CD14-positive monocyte (primary cell): Measurements from ENCODE around the gene PSTPIP1. TPM values are rescaled to one million over a fixed set of nuclear protein-coding genes. Genes with fewer than 3 reads are reported as not detected.

Experiments
- DNase-seq, 3 donors: peaks; one replicate each; pipeline ENCODE4 v3.0.0-alpha.2; 2011 to 2022
- H2AFZ ChIP-seq: 2 replicates; pipeline ENCODE4 v1.6.0; 2012; ENCODE audit warnings: mild to moderate bottlenecking, low read depth, low read length, inconsistent platforms; ENCODE audit not compliant: insufficient read depth, poor library complexity, severe bottlenecking
- H3K27ac ChIP-seq, 2 donors: 1 replicate in 1 of 2; 2 replicates in 1 of 2; pipeline ENCODE4 v1.5.1; 2012 to 2013; ENCODE audit warnings: low read length in 2 of 2, control low read depth in 1 of 2, inconsistent platforms in 1 of 2, low read depth in 1 of 2, mild to moderate bottlenecking in 1 of 2
- H3K27me3 ChIP-seq, 2 donors: one replicate each; pipeline versions ENCODE4 v1.6.0 to v1.6.1; 2011 to 2013; ENCODE audit warnings: low read length in 2 of 2; ENCODE audit not compliant: control insufficient read depth in 2 of 2, insufficient read depth in 2 of 2
- H3K36me3 ChIP-seq, 2 donors: replicated peaks in 1 of 2; 1 replicate in 1 of 2; 2 replicates in 1 of 2; pipeline versions ENCODE4 v1.5.1 to v1.6.1; 2012 to 2013; ENCODE audit warnings: low read length in 2 of 2, control low read depth in 1 of 2, inconsistent platforms in 1 of 2, mild to moderate bottlenecking in 1 of 2; ENCODE audit not compliant: insufficient read depth in 2 of 2, control insufficient read depth in 1 of 2
- H3K4me1 ChIP-seq, 2 donors: 1 replicate in 1 of 2; 2 replicates in 1 of 2; pipeline versions ENCODE4 v1.5.1 to v1.6.1; 2012 to 2013; ENCODE audit warnings: low read length in 2 of 2, control low read depth in 1 of 2, inconsistent platforms in 1 of 2, mild to moderate bottlenecking in 1 of 2, moderate library complexity in 1 of 2; ENCODE audit not compliant: insufficient read depth in 2 of 2, control insufficient read depth in 1 of 2
- H3K4me2 ChIP-seq: replicated peaks from 2 replicates; pipeline ENCODE3; 2012; ENCODE audit warnings: low read length, moderate library complexity, mild to moderate bottlenecking; ENCODE audit not compliant: poor library complexity, severe bottlenecking; ENCODE audit errors: extremely low read depth
- H3K4me3 ChIP-seq, 3 experiments: fragments of 200-600 bp in 1 of 3; sonication (generic) in 1 of 3; replicated peaks in 1 of 3; 1 replicate in 2 of 3; 2 replicates in 1 of 3; pipeline ENCODE4 v1.5.1; 2011 to 2013; ENCODE audit warnings: low read length in 3 of 3, mild to moderate bottlenecking in 3 of 3, control low read depth in 2 of 3, low read depth in 2 of 3, inconsistent platforms in 1 of 3, moderate library complexity in 1 of 3
- H3K79me2 ChIP-seq: 2 replicates; pipeline ENCODE4 v1.6.0; 2012; ENCODE audit warnings: mild to moderate bottlenecking, control low read depth, inconsistent platforms, low read length, moderate library complexity; ENCODE audit not compliant: insufficient read depth
- H3K9ac ChIP-seq: 2 replicates; pipeline ENCODE4 v1.6.0; 2017; ENCODE audit warnings: low read length, mild to moderate bottlenecking; ENCODE audit not compliant: insufficient read depth, poor library complexity, severe bottlenecking
- H3K9me3 ChIP-seq, 2 donors: replicated peaks in 1 of 2; 1 replicate in 1 of 2; 2 replicates in 1 of 2; pipeline versions ENCODE4 v1.5.1 to v1.6.1; 2012 to 2013; ENCODE audit warnings: low read length in 2 of 2, control low read depth in 1 of 2; ENCODE audit not compliant: control insufficient read depth in 1 of 2, insufficient read depth in 1 of 2
- H4K20me1 ChIP-seq: 2 replicates; pipeline ENCODE4 v1.6.0; 2012; ENCODE audit warnings: mild to moderate bottlenecking, low read length, control low read depth, moderate library complexity; ENCODE audit not compliant: insufficient read depth
- H3K27ac Mint-ChIP-seq, 7 donors: one replicate each; pipeline ENCODE4 v1.8.0; 2020; ENCODE audit warnings: mild to moderate bottlenecking in 7 of 7, mixed read lengths in 7 of 7, moderate library complexity in 6 of 7, inconsistent platforms in 2 of 7
- H3K27me3 Mint-ChIP-seq, 3 donors: one replicate each; pipeline ENCODE4 v1.8.0; 2021 to 2022; ENCODE audit warnings: low read depth in 3 of 3, mild to moderate bottlenecking in 3 of 3, mixed read lengths in 3 of 3, moderate library complexity in 3 of 3, inconsistent platforms in 1 of 3
- H3K36me3 Mint-ChIP-seq, 2 donors: one replicate each; pipeline ENCODE4 v1.8.0; 2020; ENCODE audit warnings: mixed read lengths in 2 of 2, inconsistent platforms in 1 of 2, mild to moderate bottlenecking in 1 of 2
- H3K4me1 Mint-ChIP-seq: one replicate; pipeline ENCODE4 v1.8.0; 2020; ENCODE audit warnings: mild to moderate bottlenecking, mixed read lengths
- H3K4me3 Mint-ChIP-seq, 2 donors: one replicate each; pipeline ENCODE4 v1.8.0; 2020; ENCODE audit warnings: mild to moderate bottlenecking in 2 of 2, mixed read lengths in 2 of 2, moderate library complexity in 1 of 2
- H3K9me3 Mint-ChIP-seq, 7 donors: one replicate each; pipeline ENCODE4 v1.8.0; 2020 to 2022; ENCODE audit warnings: mixed read lengths in 7 of 7, mild to moderate bottlenecking in 6 of 7, moderate library complexity in 6 of 7, inconsistent platforms in 2 of 7
- WGBS: methylation state at CpG from one replicate; pipeline ENCODE4 v1.1.5; 2013; ENCODE audit warnings: missing lambda C conversion rate; ENCODE audit not compliant: insufficient coverage; 5-methylcytosine and 5-hydroxymethylcytosine counted together
- intact Hi-C, 2 donors: fragments of 100-400 bp; cut with micrococcal nuclease; formaldehyde crosslinking; loops; one replicate each; pipeline versions ENCODE4 v1.15.0 to v1.15.1; 2023
- polyA plus RNA-seq, 3 donors: library from polyadenylated mRNA; depleted of rRNA in 1 of 3; unstranded in 2 of 3; stranded (reverse) in 1 of 3; fragments of 300-500 nt in 2 of 3; fragments of >200 nt in 1 of 3; fragmentation: Illumina TruSeq in 2 of 3; gene quantifications; 1 replicate in 2 of 3; 2 replicates in 1 of 3; pipeline ENCODE4 v1.2.3, GENCODE V29; 2012 to 2021
- TF ChIP-seq, protein P1 (sequence below): fragments of 200-600 bp; IDR thresholded peaks from one replicate; pipeline ENCODE4 v1.8.0; 2022; ENCODE audit warnings: antibody characterized with exemption, mild to moderate bottlenecking

Gene PSTPIP1
- polyA plus RNA-seq, 3 donors = 85.9 to 183 (median 86.8) TPM

DNA sequence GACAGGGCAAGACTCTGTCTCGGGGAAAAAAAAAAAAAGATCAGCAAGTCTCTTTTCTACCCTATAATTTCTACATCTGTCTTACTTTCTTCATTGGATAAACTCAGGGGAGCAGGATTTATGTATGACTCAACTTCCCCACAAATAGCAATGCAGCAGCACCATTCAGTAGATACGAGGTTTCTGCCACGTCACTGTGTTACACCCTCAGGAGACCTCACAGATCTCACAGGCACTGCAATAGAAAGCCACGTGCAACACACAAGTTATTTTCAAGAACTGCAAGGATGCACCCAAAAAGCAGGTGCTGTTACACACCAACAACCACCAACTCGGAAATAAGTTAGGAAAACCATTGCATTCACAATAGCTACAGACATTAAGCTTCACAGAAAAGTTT lies 45.7 kb downstream of the PSTPIP1 start:
- Histone ChIP-seq H3K79me2 (no peaks in the 10 kb centered on the region), H3K4me1 (no peaks in the 10 kb centered on the region), H3K9ac (no peak overlapping the region), H3K4me2 (no peak overlapping the region), H3K27me3 (no peaks in the 10 kb centered on the region), H3K4me3 (no peak overlapping the region), H3K9me3 (peaks cover 9 to 42% of the 10 kb centered on the region in 2 donors), H3K27ac (no peak overlapping the region), H3K36me3 (peaks cover 31 to 52% of the 10 kb centered on the region in 2 donors), H2AFZ (no peak overlapping the region), H4K20me1 (peaks cover 57% of the 10 kb centered on the region)
- TF ChIP-seq, protein P1, sequence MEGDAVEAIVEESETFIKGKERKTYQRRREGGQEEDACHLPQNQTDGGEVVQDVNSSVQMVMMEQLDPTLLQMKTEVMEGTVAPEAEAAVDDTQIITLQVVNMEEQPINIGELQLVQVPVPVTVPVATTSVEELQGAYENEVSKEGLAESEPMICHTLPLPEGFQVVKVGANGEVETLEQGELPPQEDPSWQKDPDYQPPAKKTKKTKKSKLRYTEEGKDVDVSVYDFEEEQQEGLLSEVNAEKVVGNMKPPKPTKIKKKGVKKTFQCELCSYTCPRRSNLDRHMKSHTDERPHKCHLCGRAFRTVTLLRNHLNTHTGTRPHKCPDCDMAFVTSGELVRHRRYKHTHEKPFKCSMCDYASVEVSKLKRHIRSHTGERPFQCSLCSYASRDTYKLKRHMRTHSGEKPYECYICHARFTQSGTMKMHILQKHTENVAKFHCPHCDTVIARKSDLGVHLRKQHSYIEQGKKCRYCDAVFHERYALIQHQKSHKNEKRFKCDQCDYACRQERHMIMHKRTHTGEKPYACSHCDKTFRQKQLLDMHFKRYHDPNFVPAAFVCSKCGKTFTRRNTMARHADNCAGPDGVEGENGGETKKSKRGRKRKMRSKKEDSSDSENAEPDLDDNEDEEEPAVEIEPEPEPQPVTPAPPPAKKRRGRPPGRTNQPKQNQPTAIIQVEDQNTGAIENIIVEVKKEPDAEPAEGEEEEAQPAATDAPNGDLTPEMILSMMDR = no peak
- Mint-ChIP-seq H3K9me3 (peaks cover 0 to 63% (median 35%) of the 10 kb centered on the region in 7 donors), H3K36me3 (peaks cover 46 to 56% of the 10 kb centered on the region in 2 donors), H3K27me3 (peaks cover 0 to 3% (median 1%) of the 10 kb centered on the region in 3 donors), H3K4me3 (no peak overlapping the region), H3K4me1 (peaks cover 10% of the 10 kb centered on the region), H3K27ac (peak overlapping the region in 2 of 7 donors; percentile 43)
- DNase-seq = no peak
- 71% methylated on average over 2 of the region's 5 CpGs for WGBS
- intact Hi-C loops = no loop called here

DNA sequence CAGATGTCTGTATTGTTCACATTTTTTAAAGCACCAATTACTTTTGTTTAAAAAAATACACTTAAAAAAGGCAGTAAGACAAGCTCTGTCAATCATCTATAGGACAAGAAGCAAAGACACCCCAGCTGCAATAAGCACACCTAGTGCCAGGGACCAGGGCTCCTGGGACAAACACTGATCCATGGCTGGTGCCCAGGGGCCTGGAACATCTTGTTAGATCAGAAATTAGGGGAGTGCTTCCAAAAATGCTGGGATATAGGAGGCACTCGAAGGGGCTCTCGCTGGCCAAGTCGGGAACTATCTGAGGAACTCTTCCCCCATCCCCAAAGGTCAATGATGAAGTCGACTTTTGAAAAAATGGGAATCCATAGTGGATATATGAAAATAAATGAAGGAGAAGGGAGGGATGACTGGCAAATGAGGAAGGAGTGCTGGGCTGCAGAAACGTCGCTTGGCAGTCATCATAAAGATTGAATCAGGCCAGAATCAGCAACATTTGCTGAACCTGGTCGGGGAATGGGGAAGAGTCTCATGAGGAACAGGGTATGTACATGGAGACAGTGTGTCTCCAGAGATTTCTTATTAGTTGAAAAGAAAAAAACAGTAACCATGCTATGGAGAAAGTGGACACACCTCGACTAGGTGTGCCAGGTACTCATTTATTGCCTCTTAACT lies 47.5 kb downstream of the PSTPIP1 start:
- Histone ChIP-seq H3K4me3 (no peak overlapping the region), H3K9me3 (peaks cover 3 to 28% of the 10 kb centered on the region in 2 donors), H4K20me1 (peaks cover 53% of the 10 kb centered on the region), H3K4me2 (no peak overlapping the region), H3K27ac (peak overlapping the region in 1 of 2 donors; percentile 37), H3K4me1 (no peaks in the 10 kb centered on the region), H3K9ac (no peak overlapping the region), H3K27me3 (no peaks in the 10 kb centered on the region), H3K79me2 (no peaks in the 10 kb centered on the region), H3K36me3 (peaks cover 31 to 52% of the 10 kb centered on the region in 2 donors), H2AFZ (no peak overlapping the region)
- 52% methylated on average over 2 of the region's 8 CpGs for WGBS
- Mint-ChIP-seq H3K9me3 (peaks cover 0 to 53% (median 30%) of the 10 kb centered on the region in 7 donors), H3K27me3 (peaks cover 0 to 1% (median 0%) of the 10 kb centered on the region in 3 donors), H3K4me1 (peaks cover 10% of the 10 kb centered on the region), H3K4me3 (no peak overlapping the region), H3K36me3 (peaks cover 42 to 52% of the 10 kb centered on the region in 2 donors), H3K27ac (peak overlapping the region in 4 of 7 donors; percentile 6 to 78 (median 32))
- intact Hi-C loops = loop anchor here in 1 of 2 donors (1.0 kb wide), 1 partner anchor 8 kb away; no protein-coding TSS in a partner anchor
- no peak for DNase-seq
- TF ChIP-seq, protein P1 = no peak
